ENCODE results near the gene BZW2.

The BZW2 gene

GRCh38 chr7:16619979-16620408 lies 26.0 kb upstream of the BZW2 start:
- H3K9me3 ChIP-seq (ENCODE audit: control insufficient read depth in 1 of 2, low read length in 2 of 2) = no peaks in the 10 kb centered on the region
- no peak overlapping the region for H3K27ac ChIP-seq (ENCODE audit: low read length)
- no peaks in the 10 kb centered on the region for H3K27me3 ChIP-seq (ENCODE audit: low read depth, low read length)
- H3K4me1 ChIP-seq (ENCODE audit: control insufficient read depth in 1 of 2, insufficient read depth in 2 of 2, low read length in 2 of 2) = no peaks in the 10 kb centered on the region
- H3K4me3 ChIP-seq (ENCODE audit: low read depth in 1 of 2, low read length in 2 of 2) = no peak overlapping the region
- peaks cover 31 to 48% of the 10 kb centered on the region in 2 donors for H3K36me3 ChIP-seq (ENCODE audit: control insufficient read depth in 1 of 2, insufficient read depth in 2 of 2, low read length in 2 of 2)

GRCh38 chr7:16626388-16626787 lies 19.6 kb upstream of the BZW2 start:
- Histone ChIP-seq H3K36me3 (ENCODE audit: control insufficient read depth in 1 of 2, insufficient read depth in 2 of 2, low read length in 2 of 2) (peaks cover 19 to 24% of the 10 kb centered on the region in 2 donors), H3K9me3 (ENCODE audit: control insufficient read depth in 1 of 2, low read length in 2 of 2) (no peaks in the 10 kb centered on the region), H3K4me1 (ENCODE audit: control insufficient read depth in 1 of 2, insufficient read depth in 2 of 2, low read length in 2 of 2) (no peaks in the 10 kb centered on the region), H3K27ac (ENCODE audit: low read length) (no peak overlapping the region), H3K4me3 (ENCODE audit: low read depth in 1 of 2, low read length in 2 of 2) (no peak overlapping the region), H3K27me3 (ENCODE audit: low read depth, low read length) (no peaks in the 10 kb centered on the region)

DNA sequence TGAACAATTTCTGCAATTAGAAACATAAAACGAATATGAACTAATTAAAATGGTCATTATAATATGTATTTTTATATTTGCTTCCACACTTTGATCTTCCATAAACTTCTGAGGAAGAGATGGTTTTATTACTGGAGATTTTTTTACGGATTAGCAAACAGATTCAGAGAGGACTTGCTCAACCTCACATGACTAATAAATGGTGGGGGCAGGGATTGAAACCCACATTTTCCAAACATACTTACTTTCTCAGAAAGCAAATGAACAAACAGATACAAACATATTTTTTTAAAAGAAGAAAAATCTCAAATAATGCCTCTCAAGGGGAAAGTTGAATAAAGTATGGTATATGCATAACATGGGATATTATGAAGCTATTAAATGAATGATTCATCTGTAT lies 18.7 kb upstream of the BZW2 start:
- Histone ChIP-seq H3K27me3 (ENCODE audit: low read depth, low read length) (no peaks in the 10 kb centered on the region), H3K4me3 (ENCODE audit: low read depth in 1 of 2, low read length in 2 of 2) (no peak overlapping the region), H3K36me3 (ENCODE audit: control insufficient read depth in 1 of 2, insufficient read depth in 2 of 2, low read length in 2 of 2) (peaks cover 19 to 24% of the 10 kb centered on the region in 2 donors)

DNA sequence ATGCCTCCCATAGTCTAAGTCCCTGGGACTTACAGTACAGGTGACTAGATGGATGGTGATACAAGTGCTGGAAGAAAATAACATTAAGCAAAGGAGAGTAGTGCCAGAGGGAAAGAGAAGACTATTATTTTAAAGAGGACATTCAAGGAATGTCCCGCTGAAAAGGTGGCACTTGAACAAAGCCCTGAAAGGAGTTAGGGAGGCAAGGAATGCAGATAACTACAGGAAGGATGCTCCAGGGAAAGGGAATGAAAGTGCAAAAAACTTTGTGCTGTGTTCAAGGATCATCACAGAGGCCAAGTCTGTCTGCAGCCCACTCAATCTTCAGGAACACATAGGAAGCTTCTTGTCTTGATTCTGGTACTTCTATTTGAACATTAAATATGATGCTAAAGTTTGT lies 15.3 kb upstream of the BZW2 start:
- Histone ChIP-seq H3K36me3 (ENCODE audit: control insufficient read depth in 1 of 2, insufficient read depth in 2 of 2, low read length in 2 of 2) (peaks cover 0 to 4% of the 10 kb centered on the region in 2 donors), H3K4me1 (ENCODE audit: control insufficient read depth in 1 of 2, insufficient read depth in 2 of 2, low read length in 2 of 2) (peaks cover 3 to 4% of the 10 kb centered on the region in 2 donors), H3K9me3 (ENCODE audit: control insufficient read depth in 1 of 2, low read length in 2 of 2) (no peaks in the 10 kb centered on the region), H3K4me3 (ENCODE audit: low read depth in 1 of 2, low read length in 2 of 2) (no peak overlapping the region), H3K27me3 (ENCODE audit: low read depth, low read length) (no peaks in the 10 kb centered on the region), H3K27ac (ENCODE audit: low read length) (no peak overlapping the region)

More for the DNA sequence above, 18.7 kb upstream of the BZW2 start:
- Histone ChIP-seq H3K27ac (ENCODE audit: low read length) (no peak overlapping the region), H3K9me3 (ENCODE audit: control insufficient read depth in 1 of 2, low read length in 2 of 2) (no peaks in the 10 kb centered on the region), H3K4me1 (ENCODE audit: control insufficient read depth in 1 of 2, insufficient read depth in 2 of 2, low read length in 2 of 2) (no peaks in the 10 kb centered on the region)

DNA sequence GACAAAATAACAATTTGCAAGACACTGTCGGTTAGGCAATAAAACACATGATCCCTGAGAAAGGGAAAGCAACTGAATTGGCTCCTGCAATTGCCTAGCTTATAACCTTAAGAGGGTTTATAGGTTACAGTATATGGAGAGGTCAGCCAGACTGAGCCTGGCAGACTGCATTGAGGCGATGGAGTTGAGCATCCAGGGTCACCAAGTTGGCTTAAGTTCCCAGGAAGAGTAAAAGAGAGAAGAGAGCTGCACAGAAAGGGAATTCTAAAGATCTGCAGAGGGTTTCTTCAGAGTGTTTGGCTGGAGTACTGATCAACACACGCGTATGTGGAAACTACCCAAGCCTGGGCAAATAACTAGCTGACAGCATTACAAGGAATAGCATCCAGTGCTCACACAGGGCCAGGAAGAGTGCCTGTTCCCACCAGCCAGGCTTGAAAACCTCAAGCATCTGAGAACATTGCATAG lies 11.7 kb upstream of the BZW2 start:
- Histone ChIP-seq H3K27me3 (ENCODE audit: low read depth, low read length) (no peaks in the 10 kb centered on the region), H3K9me3 (ENCODE audit: control insufficient read depth in 1 of 2, low read length in 2 of 2) (no peaks in the 10 kb centered on the region), H3K36me3 (ENCODE audit: control insufficient read depth in 1 of 2, insufficient read depth in 2 of 2, low read length in 2 of 2) (no peaks in the 10 kb centered on the region), H3K27ac (ENCODE audit: low read length) (peak overlapping the region; percentile 18), H3K4me3 (ENCODE audit: low read depth in 1 of 2, low read length in 2 of 2) (no peak overlapping the region), H3K4me1 (ENCODE audit: control insufficient read depth in 1 of 2, insufficient read depth in 2 of 2, low read length in 2 of 2) (peaks cover 4 to 33% of the 10 kb centered on the region in 2 donors)

DNA sequence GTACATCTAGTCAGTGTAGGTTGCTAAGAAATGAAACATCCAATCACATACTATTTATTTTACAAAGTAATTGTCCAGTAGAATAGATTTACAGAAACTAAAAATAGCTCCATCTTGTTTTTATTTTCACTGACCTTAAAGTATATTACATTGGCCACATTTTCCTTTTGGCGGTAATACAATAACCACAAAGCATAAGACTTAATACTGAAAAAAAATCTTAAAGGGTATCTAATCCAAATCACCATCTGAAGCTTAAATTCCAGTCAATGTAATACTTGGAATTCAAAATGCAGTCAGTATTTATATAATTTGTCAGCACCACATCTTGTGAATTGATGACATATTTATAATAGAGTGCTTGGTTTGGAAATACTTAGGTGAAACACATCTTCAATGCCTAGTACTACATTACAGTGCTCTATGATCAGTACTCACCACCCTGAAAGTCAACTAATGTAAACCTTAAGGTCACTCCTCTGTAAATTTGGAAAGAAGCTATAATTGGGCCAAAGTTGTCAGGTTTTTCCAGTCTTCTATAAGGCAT lies 9.4 kb upstream of the BZW2 start:
- Histone ChIP-seq H3K4me3 (ENCODE audit: low read depth in 1 of 2, low read length in 2 of 2) (no peak overlapping the region), H3K36me3 (ENCODE audit: control insufficient read depth in 1 of 2, insufficient read depth in 2 of 2, low read length in 2 of 2) (no peaks in the 10 kb centered on the region), H3K4me1 (ENCODE audit: control insufficient read depth in 1 of 2, insufficient read depth in 2 of 2, low read length in 2 of 2) (peaks cover 4 to 33% of the 10 kb centered on the region in 2 donors), H3K27me3 (ENCODE audit: low read depth, low read length) (no peaks in the 10 kb centered on the region), H3K9me3 (ENCODE audit: control insufficient read depth in 1 of 2, low read length in 2 of 2) (no peaks in the 10 kb centered on the region), H3K27ac (ENCODE audit: low read length) (no peak overlapping the region)

- peaks cover 4 to 33% of the 10 kb centered on the region in 2 donors for H3K4me1 ChIP-seq (ENCODE audit: control insufficient read depth in 1 of 2, insufficient read depth in 2 of 2, low read length in 2 of 2)
- no peak overlapping the region for H3K27ac ChIP-seq (ENCODE audit: low read length)
- H3K36me3 ChIP-seq (ENCODE audit: control insufficient read depth in 1 of 2, insufficient read depth in 2 of 2, low read length in 2 of 2) = no peaks in the 10 kb centered on the region
- H3K4me3 ChIP-seq (ENCODE audit: low read depth in 1 of 2, low read length in 2 of 2) = no peak overlapping the region
- H3K9me3 ChIP-seq (ENCODE audit: control insufficient read depth in 1 of 2, low read length in 2 of 2) = no peaks in the 10 kb centered on the region
- no peaks in the 10 kb centered on the region for H3K27me3 ChIP-seq (ENCODE audit: low read depth, low read length)
Measured at GRCh38 chr7:16637379-16637778, 8.6 kb upstream of the BZW2 start.

DNA sequence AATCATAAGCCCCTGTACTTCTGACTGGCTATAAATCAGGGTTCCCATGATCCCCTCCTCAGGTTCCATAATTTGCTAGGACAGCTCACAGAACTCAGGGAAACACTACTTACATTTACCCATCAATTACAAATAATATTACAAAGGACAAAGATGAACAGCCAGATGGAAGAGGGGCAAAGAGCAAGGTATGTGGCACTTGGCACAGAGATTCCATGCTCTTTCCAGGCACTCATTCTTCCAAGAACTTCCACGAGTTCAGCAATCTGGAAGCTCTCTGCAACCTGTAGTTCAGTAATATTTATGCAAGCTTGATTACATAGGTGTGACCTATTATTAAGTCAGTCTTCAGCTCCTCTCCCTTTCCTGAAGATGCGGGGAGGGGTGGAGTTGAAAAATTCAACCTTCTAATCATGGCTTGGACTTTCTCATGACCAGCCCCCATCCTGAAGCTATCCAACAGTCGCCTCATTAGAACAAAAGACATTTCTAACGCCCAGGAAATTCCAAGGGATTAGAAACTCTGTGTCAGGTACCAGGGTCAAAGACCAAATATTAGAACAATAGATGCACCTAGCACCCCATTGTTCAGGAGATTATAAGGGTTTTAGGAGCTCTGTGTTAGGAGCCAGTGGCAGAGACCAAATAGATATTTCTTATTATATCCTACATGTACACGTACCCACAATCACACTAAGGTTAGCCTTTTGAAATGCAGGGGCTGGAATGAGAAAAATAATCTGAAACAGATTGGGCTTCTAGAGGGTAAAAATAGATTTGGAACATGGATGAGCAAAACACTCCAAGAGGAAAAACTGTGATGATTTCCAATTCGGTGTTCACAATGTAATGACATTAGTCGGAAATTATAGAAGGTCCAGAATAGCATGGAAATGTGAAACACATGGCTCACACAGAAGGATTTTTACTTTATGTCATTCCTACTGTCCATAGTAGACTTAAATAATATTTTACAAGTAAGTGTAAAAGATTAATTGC lies 7.4 kb upstream of the BZW2 start:
- Histone ChIP-seq H3K9me3 (ENCODE audit: control insufficient read depth in 1 of 2, low read length in 2 of 2) (no peaks in the 10 kb centered on the region), H3K4me3 (ENCODE audit: low read depth in 1 of 2, low read length in 2 of 2) (no peak overlapping the region), H3K27me3 (ENCODE audit: low read depth, low read length) (no peaks in the 10 kb centered on the region), H3K4me1 (ENCODE audit: control insufficient read depth in 1 of 2, insufficient read depth in 2 of 2, low read length in 2 of 2) (peaks cover 4 to 36% of the 10 kb centered on the region in 2 donors), H3K36me3 (ENCODE audit: control insufficient read depth in 1 of 2, insufficient read depth in 2 of 2, low read length in 2 of 2) (no peaks in the 10 kb centered on the region), H3K27ac (ENCODE audit: low read length) (no peak overlapping the region)

GRCh38 chr7:16644157-16644556 lies 1.8 kb upstream of the BZW2 start:
- peak overlapping the region; percentile 93 to 99 for H3K4me3 ChIP-seq (ENCODE audit: low read depth in 1 of 2, low read length in 2 of 2)
- H3K36me3 ChIP-seq (ENCODE audit: control insufficient read depth in 1 of 2, insufficient read depth in 2 of 2, low read length in 2 of 2) = peaks cover 0 to 3% of the 10 kb centered on the region in 2 donors
- no peaks in the 10 kb centered on the region for H3K27me3 ChIP-seq (ENCODE audit: low read depth, low read length)
- peaks cover 16 to 32% of the 10 kb centered on the region in 2 donors for H3K4me1 ChIP-seq (ENCODE audit: control insufficient read depth in 1 of 2, insufficient read depth in 2 of 2, low read length in 2 of 2)
- no peaks in the 10 kb centered on the region for H3K9me3 ChIP-seq (ENCODE audit: control insufficient read depth in 1 of 2, low read length in 2 of 2)
- peak overlapping the region; percentile 88 for H3K27ac ChIP-seq (ENCODE audit: low read length)

DNA sequence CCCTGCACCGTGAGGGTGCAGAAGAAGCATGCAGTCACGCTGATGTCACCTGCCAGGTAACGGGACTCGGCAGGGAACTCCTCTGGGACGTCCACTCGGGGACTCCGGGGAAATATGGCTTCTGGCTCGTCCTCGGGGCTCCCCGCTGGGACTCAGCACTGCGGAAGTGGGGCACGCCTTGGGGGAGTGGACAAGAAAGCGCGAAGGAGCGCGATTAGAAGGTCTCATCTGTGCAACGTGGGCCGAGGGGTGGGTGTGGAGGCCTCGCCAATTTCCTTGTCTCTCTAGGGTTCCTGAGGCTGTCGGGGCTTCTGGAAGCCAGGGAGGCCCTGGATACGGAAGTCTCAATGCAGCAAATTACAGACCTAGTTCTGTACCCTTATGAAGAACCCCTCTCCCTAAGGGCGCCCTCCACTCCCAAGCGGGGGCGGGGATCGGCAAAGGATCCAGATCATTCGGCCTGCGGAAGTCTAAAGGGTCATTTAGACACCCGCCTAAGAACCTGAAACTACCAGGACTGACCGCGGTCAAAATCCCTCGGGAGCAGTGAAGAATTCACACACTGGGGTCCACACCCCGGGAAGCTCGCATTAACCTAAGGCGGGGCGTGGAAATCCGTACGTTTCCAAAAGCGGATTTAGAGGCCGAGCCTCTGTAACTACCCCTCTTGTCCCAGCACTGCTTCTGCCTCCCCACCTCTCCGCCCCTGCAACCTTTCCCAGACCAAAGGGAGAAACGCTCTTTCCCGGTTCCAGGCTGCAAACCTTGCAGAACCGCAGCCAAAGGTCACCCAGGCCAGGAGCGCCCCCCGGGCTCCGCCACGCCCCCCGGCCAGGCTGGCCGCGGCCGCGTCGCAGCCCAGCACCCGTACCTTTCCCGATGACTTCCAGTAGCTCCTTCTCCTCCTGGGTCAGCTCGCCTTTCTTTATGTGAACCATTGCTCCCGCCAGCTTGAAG lies 1.1 kb upstream of the BZW2 start:
- H3K4me3 ChIP-seq (ENCODE audit: low read depth in 1 of 2, low read length in 2 of 2) = peak overlapping the region; percentile 93 to 99
- H3K27ac ChIP-seq (ENCODE audit: low read length) = peak overlapping the region; percentile 88
- peaks cover 0 to 3% of the 10 kb centered on the region in 2 donors for H3K36me3 ChIP-seq (ENCODE audit: control insufficient read depth in 1 of 2, insufficient read depth in 2 of 2, low read length in 2 of 2)
- no peaks in the 10 kb centered on the region for H3K27me3 ChIP-seq (ENCODE audit: low read depth, low read length)
- H3K4me1 ChIP-seq (ENCODE audit: control insufficient read depth in 1 of 2, insufficient read depth in 2 of 2, low read length in 2 of 2) = peaks cover 16 to 34% of the 10 kb centered on the region in 2 donors
- H3K9me3 ChIP-seq (ENCODE audit: control insufficient read depth in 1 of 2, low read length in 2 of 2) = no peaks in the 10 kb centered on the region
